B cell (primary cell): ENCODE data around the gene HOOK2. TPM values are rescaled to one million over a fixed set of nuclear protein-coding genes. Genes with fewer than 3 reads are reported as not detected.
A peak's percentile ranks its signal among the peaks of the same experiment; 100 is the strongest.

Experiments
- ATAC-seq: fragments of 200-7000 bp; cut with Tn5 transposase; one replicate; pipeline ENCODE4 v1.10.0; 2021; ENCODE audit warnings: low read depth, mild to moderate bottlenecking, moderate number of reproducible peaks, moderate library complexity
- CTCF ChIA-PET: fragments of 350-600 bp; sonication (Branson Sonifier 250); formaldehyde crosslinking; loops from one replicate; lab custom pipeline; 2021; ENCODE audit warnings: antibody characterized with exemption, inconsistent platforms; lab: Charles Lee
- POLR2A ChIA-PET: fragments of 350-600 bp; sonication (Branson Sonifier 250); formaldehyde crosslinking; loops from one replicate; lab custom pipeline; 2021; ENCODE audit warnings: antibody characterized with exemption; lab: Charles Lee
- DNase-seq: peaks from one replicate; pipeline ENCODE4 v3.0.0; 2013
- H2AFZ ChIP-seq: 2 replicates; pipeline ENCODE4 v1.6.1; 2012; ENCODE audit warnings: mild to moderate bottlenecking, low read depth, low read length; ENCODE audit not compliant: insufficient read depth, poor library complexity, severe bottlenecking
- H3K27ac ChIP-seq, 2 donors: 1 replicate in 1 of 2; 2 replicates in 1 of 2; pipeline ENCODE4 v1.5.1; 2012 to 2013; ENCODE audit warnings: low read length in 2 of 2, mild to moderate bottlenecking in 2 of 2, moderate library complexity in 1 of 2
- H3K27me3 ChIP-seq, 4 experiments: fragments of 200-600 bp in 1 of 4; sonication (generic) in 1 of 4; replicated peaks in 1 of 4; 1 replicate in 2 of 4; 2 replicates in 2 of 4; pipeline versions ENCODE4 v1.6.1 to v1.7.0; 2013 to 2016; ENCODE audit warnings: low read length in 3 of 4, mild to moderate bottlenecking in 2 of 4, mixed read lengths in 1 of 4, moderate library complexity in 1 of 4; ENCODE audit not compliant: insufficient read depth in 4 of 4, control insufficient read depth in 3 of 4; ENCODE audit errors: control extremely low read depth in 1 of 4
- H3K36me3 ChIP-seq, 2 experiments: replicated peaks in 1 of 2; 1 replicate in 1 of 2; 2 replicates in 1 of 2; pipeline versions ENCODE4 v1.6.1 to v1.7.1; 2013; ENCODE audit warnings: low read length in 1 of 2; ENCODE audit not compliant: insufficient read depth in 2 of 2, control insufficient read depth in 1 of 2; ENCODE audit errors: control extremely low read depth in 1 of 2, extremely low read depth in 1 of 2
- H3K4me1 ChIP-seq, 2 donors: fragments of 200-600 bp in 1 of 2; sonication (generic) in 1 of 2; 1 replicate in 1 of 2; 2 replicates in 1 of 2; pipeline versions ENCODE4 v1.5.1 to v1.6.1; 2013 to 2017; ENCODE audit warnings: low read length in 2 of 2; ENCODE audit not compliant: control insufficient read depth in 2 of 2, insufficient read depth in 2 of 2
- H3K4me2 ChIP-seq: replicated peaks from 2 replicates; pipeline ENCODE3; 2012; ENCODE audit warnings: mild to moderate bottlenecking, low read depth, low read length; ENCODE audit not compliant: poor library complexity, severe bottlenecking
- H3K4me3 ChIP-seq, 5 experiments: fragments of 200-600 bp in 1 of 5; sonication (generic) in 1 of 5; 1 replicate in 3 of 5; 2 replicates in 2 of 5; pipeline versions ENCODE4 v1.5.1 to v1.7.0; 2011 to 2016; ENCODE audit warnings: low read length in 4 of 5, mild to moderate bottlenecking in 4 of 5, low read depth in 2 of 5, control low read depth in 1 of 5, moderate library complexity in 1 of 5; ENCODE audit not compliant: insufficient read depth in 1 of 5; ENCODE audit errors: control extremely low read depth in 1 of 5, extremely low read depth in 1 of 5
- H3K79me2 ChIP-seq: fragments of 200-600 bp; sonication (generic); one replicate; pipeline ENCODE4 v1.6.0; 2016; ENCODE audit warnings: low read length; ENCODE audit not compliant: control insufficient read depth, insufficient read depth
- H3K9ac ChIP-seq: fragments of 200-600 bp; sonication (generic); 2 replicates; pipeline ENCODE4 v1.6.1; 2017; ENCODE audit warnings: mild to moderate bottlenecking, low read length, moderate library complexity
- H3K9me3 ChIP-seq, 3 donors: one replicate each; pipeline versions ENCODE4 v1.6.1 to v1.7.1; 2013; ENCODE audit warnings: low read length in 2 of 3; ENCODE audit not compliant: control insufficient read depth in 2 of 3, insufficient read depth in 1 of 3; ENCODE audit errors: control extremely low read depth in 1 of 3
- H4K20me1 ChIP-seq: 2 replicates; pipeline ENCODE4 v1.6.0; 2012; ENCODE audit warnings: mild to moderate bottlenecking, low read length; ENCODE audit not compliant: insufficient read depth, control insufficient read depth, poor library complexity, severe bottlenecking
- H3K27ac Mint-ChIP-seq: one replicate; pipeline ENCODE4 v1.8.0; 2021; ENCODE audit warnings: mixed read lengths
- H3K27me3 Mint-ChIP-seq: one replicate; pipeline ENCODE4 v1.8.0; 2021; ENCODE audit warnings: mixed read lengths
- H3K4me1 Mint-ChIP-seq: one replicate; pipeline ENCODE4 v1.8.0; 2021; ENCODE audit warnings: mixed read lengths
- H3K4me3 Mint-ChIP-seq: one replicate; pipeline ENCODE4 v1.8.0; 2021; ENCODE audit warnings: mixed read lengths
- H3K9me3 Mint-ChIP-seq: one replicate; pipeline ENCODE4 v1.8.0; 2022; ENCODE audit warnings: mixed read lengths; ENCODE audit not compliant: insufficient read depth
- CTCF ChIP-seq: fragments of 200-600 bp; IDR thresholded peaks from one replicate; pipeline ENCODE4 v1.8.0; 2022; ENCODE audit warnings: antibody characterized with exemption, mild to moderate bottlenecking
- EZH2 ChIP-seq: IDR thresholded peaks from 2 replicates; pipeline ENCODE4 v1.6.1; 2012; ENCODE audit warnings: borderline replicate concordance, low read depth, mild to moderate bottlenecking, moderate library complexity, low read length; ENCODE audit not compliant: insufficient read depth, poor library complexity, severe bottlenecking
- WGBS: methylation state at CpG from one replicate; pipeline ENCODE4 v1.1.5; 2013; ENCODE audit warnings: missing lambda C conversion rate; ENCODE audit not compliant: insufficient coverage; 5-methylcytosine and 5-hydroxymethylcytosine counted together
- intact Hi-C: fragments of 100-400 bp; cut with micrococcal nuclease; formaldehyde crosslinking; loops from one replicate; pipeline ENCODE4 v1.10.0; 2022
- polyA plus RNA-seq: library from polyadenylated mRNA; depleted of rRNA; stranded (reverse); fragments of >200 nt; gene quantifications from 2 replicates; pipeline ENCODE4 v1.2.3, GENCODE V29; 2012
- total RNA-seq, 2 donors: library from RNA; stranded (reverse); fragments of 120-200 nt in 1 of 2; gene quantifications; 1 replicate in 1 of 2; 2 replicates in 1 of 2; pipeline versions ENCODE4 v1.2.3 to v1.2.4, GENCODE V29; 2013 to 2022

HOOK2 gene
- total and polyA plus RNA-seq, 2 donors (not counting 1 experiment from before 2014, with no cell fraction given), result 30.3 to 33.4 TPM

DNA sequence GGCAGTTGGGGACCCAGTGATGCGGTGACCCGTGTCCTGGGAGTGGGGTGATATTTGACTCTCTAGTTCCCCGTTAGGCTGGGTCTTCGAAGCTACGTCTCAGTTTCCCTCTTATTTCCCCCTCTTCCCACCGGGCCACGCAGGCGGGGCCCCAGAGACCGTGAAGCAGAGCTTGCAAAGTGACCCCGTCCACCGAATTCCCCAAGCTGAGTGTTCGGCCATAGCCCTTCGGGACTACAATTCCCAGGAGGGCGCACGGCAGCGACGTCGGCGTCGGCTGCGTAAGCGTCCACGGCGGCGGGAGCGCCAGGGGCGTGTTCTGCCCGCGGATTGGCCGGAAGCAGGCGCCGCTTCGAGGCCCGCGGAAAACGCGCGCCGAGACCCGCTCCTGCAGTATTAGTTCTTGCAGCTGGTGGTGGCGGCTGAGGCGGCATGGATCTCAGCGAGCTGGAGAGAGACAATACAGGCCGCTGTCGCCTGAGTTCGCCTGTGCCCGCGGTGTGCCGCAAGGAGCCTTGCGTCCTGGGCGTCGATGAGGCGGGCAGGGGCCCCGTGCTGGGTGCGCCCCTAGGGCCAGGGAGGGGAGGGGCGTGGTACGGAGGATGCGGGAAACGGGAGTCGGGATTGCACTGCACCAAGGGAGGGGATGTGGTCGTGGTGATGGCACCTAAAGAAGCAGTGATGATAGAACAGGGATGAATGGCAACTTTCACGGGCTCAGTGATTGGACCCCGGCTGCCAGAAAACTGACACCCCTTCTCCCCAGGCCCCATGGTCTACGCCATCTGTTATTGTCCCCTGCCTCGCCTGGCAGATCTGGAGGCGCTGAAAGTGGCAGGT lies 31.1 kb upstream of the HOOK2 start, which contains the start of gene RNASEH2A:
Gene RNASEH2A, plus strand, starts transcription at position 343 of the 840 bp plus-strand sequence. Its CDS starts 90 bp downstream, at position 433.
- ChIA-PET CTCF (interaction anchor here (0.7 to 17.9 kb wide), 7 partner anchors 10 to 84 kb away, joined by 3 to 1147 read pairs (median 6); partner anchors contain the start of genes HOOK2 and JUNB), POLR2A (interaction anchor here (0.5 to 1.7 kb wide), 7 partner anchors 9 to 40 kb away, joined by 3 to 11 read pairs (median 4); partner anchors contain the start of genes JUNB and RTBDN)
- H2AFZ ChIP-seq, result peak within 1 kb of the TSS; percentile 92
- no peak for TF ChIP-seq EZH2
- TF ChIP-seq CTCF, result no peak
- Mint-ChIP-seq H3K9me3 (no peaks in the 10 kb centered on the region), H3K4me1 (peaks cover 25% of the 10 kb centered on the region), H3K27ac (peak within 1 kb of the TSS; percentile 87), H3K4me3 (peak within 1 kb of the TSS; percentile 96), H3K27me3 (peaks cover 3% of the 10 kb centered on the region)
- peak within 1 kb of the TSS; percentile 75 for H3K9ac ChIP-seq
- H3K79me2 ChIP-seq, result peaks cover 10% of the 10 kb centered on the region
- H3K4me2 ChIP-seq, result peak within 1 kb of the TSS; percentile 91
- no peaks in the 10 kb centered on the region for H3K27me3 ChIP-seq
- peaks cover 14 to 23% of the 10 kb centered on the region in 2 donors for H3K4me1 ChIP-seq
- ATAC-seq (peak; percentile 95), DNase-seq (peak; percentile 93)
- peaks cover 0 to 2% of the 10 kb centered on the region in 2 experiments for H3K36me3 ChIP-seq
- H3K9me3 ChIP-seq, result peaks cover 0 to 4% (median 0%) of the 10 kb centered on the region in 3 donors
- WGBS, result under 1% methylated on average over 55 of the region's 66 CpGs
- intact Hi-C loops, result loop anchor here (1.0 to 5.0 kb wide), 4 partner anchors 10 to 84 kb away; partner anchors contain the start of genes GET3, MAST1 and TNPO2
- H3K27ac ChIP-seq, result peak within 1 kb of the TSS; percentile 36 to 61
- H3K4me3 ChIP-seq, result peak within 1 kb of the TSS; percentile 51 to 82 (median 73)
- no peaks in the 10 kb centered on the region for H4K20me1 ChIP-seq
